Karpas-422 (cell line): Measurements from ENCODE around the gene NUDT4B. TPM values are rescaled to one million over a fixed set of nuclear protein-coding genes. Genes with fewer than 3 reads are reported as not detected.
"Not testable (repeated sequence)": the region's sequence is repeated elsewhere in the genome, so short reads cannot be mapped to it uniquely, and the experiment has no call there.

Experiments
- DNase-seq: peaks from one replicate; pipeline ENCODE4 v3.0.0-alpha.2; 2015
- H2AFZ ChIP-seq: fragments of 200-600 bp; sonication (generic); 2 replicates; pipeline ENCODE4 v1.6.1; 2014; ENCODE audit warnings: antibody characterized with exemption, low read length, mixed read lengths
- H3K27ac ChIP-seq: fragments of 200-600 bp; sonication (generic); 2 replicates; pipeline ENCODE4 v1.5.1; 2014; ENCODE audit warnings: mild to moderate bottlenecking, low read length, moderate library complexity
- H3K27me3 ChIP-seq: fragments of 200-600 bp; sonication (generic); 2 replicates; pipeline ENCODE4 v1.6.1; 2014; ENCODE audit warnings: low read length, mixed read lengths
- H3K36me3 ChIP-seq: fragments of 200-600 bp; sonication (generic); 2 replicates; pipeline ENCODE4 v1.6.1; 2014; ENCODE audit warnings: low read length, mixed read lengths; ENCODE audit not compliant: insufficient read depth
- H3K4me1 ChIP-seq: fragments of 200-600 bp; sonication (generic); 2 replicates; pipeline ENCODE4 v1.6.1; 2014; ENCODE audit warnings: mild to moderate bottlenecking, low read length, mixed read lengths
- H3K4me2 ChIP-seq: fragments of 200-600 bp; sonication (generic); 2 replicates; pipeline ENCODE4 v1.6.1; 2014; ENCODE audit warnings: low read length, low read depth, mild to moderate bottlenecking; ENCODE audit not compliant: poor library complexity, severe bottlenecking
- H3K4me3 ChIP-seq: fragments of 200-600 bp; sonication (generic); 2 replicates; pipeline ENCODE4 v1.5.1; 2014; ENCODE audit warnings: mild to moderate bottlenecking, antibody characterized with exemption, low read length, mixed read lengths
- H3K79me2 ChIP-seq: fragments of 200-600 bp; sonication (generic); 2 replicates; pipeline ENCODE4 v1.6.1; 2014; ENCODE audit warnings: mild to moderate bottlenecking, low read length, mixed read lengths
- H3K9ac ChIP-seq: fragments of 200-600 bp; sonication (generic); 2 replicates; pipeline ENCODE4 v1.6.0; 2014; ENCODE audit warnings: low read length
- H3K9me2 ChIP-seq: fragments of 200-600 bp; sonication (generic), shearing (Covaris generic); replicated peaks from 2 replicates; pipeline ENCODE4 v1.6.0; 2014; ENCODE audit warnings: mild to moderate bottlenecking, low read length, moderate library complexity; ENCODE audit not compliant: insufficient read depth
- H3K9me3 ChIP-seq: fragments of 300-700, 200-600 bp; sonication (generic); 2 replicates; pipeline ENCODE4 v1.6.1; 2014; ENCODE audit warnings: low read length, mixed read lengths
- H4K20me1 ChIP-seq: fragments of 200-600 bp; sonication (generic); 2 replicates; pipeline ENCODE4 v1.6.1; 2014; ENCODE audit warnings: mild to moderate bottlenecking, antibody characterized with exemption, low read length, low read depth; ENCODE audit not compliant: insufficient read depth
- total RNA-seq: library from RNA; depleted of rRNA; stranded (reverse); fragments of >200 nt; shearing (Covaris generic); gene quantifications from 2 replicates; pipeline ENCODE4 v1.2.3, GENCODE V29; 2014; ENCODE audit warnings: low replicate concordance

The NUDT4B gene
- total RNA-seq, 1 experiment from 2014 or later: not detected

- not testable (repeated sequence) for H3K9ac ChIP-seq, H3K27ac ChIP-seq, H3K4me1 ChIP-seq, H3K36me3 ChIP-seq, H2AFZ ChIP-seq, H4K20me1 ChIP-seq, H3K79me2 ChIP-seq, H3K4me2 ChIP-seq, H3K4me3 ChIP-seq, H3K27me3 ChIP-seq, DNase-seq, H3K9me2 ChIP-seq, H3K9me3 ChIP-seq
Observed at GRCh38 chr1:148769495-148769894, 20.9 kb downstream of the NUDT4B start.

DNA sequence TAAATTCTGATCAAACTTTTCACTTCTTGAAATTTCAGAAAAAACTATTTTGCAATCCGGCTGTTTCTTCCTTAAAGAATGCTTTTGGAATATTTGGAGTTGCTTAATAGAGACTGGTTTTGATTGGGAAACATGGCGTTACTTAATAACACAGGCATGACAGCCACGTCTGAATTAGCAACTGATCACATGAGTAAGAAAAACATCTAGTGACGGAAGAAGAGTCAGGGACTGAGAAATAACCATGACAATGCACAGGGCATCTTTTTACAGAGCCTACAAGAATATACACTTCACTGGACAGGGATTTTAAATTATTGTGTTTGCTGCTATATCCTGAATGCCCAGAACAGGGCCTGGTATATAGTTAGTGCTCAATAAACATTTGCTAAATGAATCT lies 25.1 kb downstream of the NUDT4B start:
- H3K9me2 ChIP-seq, H3K4me3 ChIP-seq, H3K4me2 ChIP-seq, H3K4me1 ChIP-seq, H3K9me3 ChIP-seq, H3K9ac ChIP-seq, H3K27me3 ChIP-seq, H3K79me2 ChIP-seq, H2AFZ ChIP-seq, H3K36me3 ChIP-seq, DNase-seq, H3K27ac ChIP-seq, H4K20me1 ChIP-seq: not testable (repeated sequence)

- not testable (repeated sequence) for DNase-seq, H3K36me3 ChIP-seq, H3K9me2 ChIP-seq, H3K79me2 ChIP-seq, H3K4me3 ChIP-seq, H3K9me3 ChIP-seq, H3K27ac ChIP-seq, H2AFZ ChIP-seq, H3K4me2 ChIP-seq, H3K9ac ChIP-seq, H4K20me1 ChIP-seq, H3K4me1 ChIP-seq, H3K27me3 ChIP-seq
Observed at GRCh38 chr1:148774102-148774501, 25.5 kb downstream of the NUDT4B start.

- H3K9me2 ChIP-seq, H3K4me3 ChIP-seq, H3K36me3 ChIP-seq: not testable (repeated sequence)
Observed at GRCh38 chr1:148775263-148775662, 26.7 kb downstream of the NUDT4B start.

DNA sequence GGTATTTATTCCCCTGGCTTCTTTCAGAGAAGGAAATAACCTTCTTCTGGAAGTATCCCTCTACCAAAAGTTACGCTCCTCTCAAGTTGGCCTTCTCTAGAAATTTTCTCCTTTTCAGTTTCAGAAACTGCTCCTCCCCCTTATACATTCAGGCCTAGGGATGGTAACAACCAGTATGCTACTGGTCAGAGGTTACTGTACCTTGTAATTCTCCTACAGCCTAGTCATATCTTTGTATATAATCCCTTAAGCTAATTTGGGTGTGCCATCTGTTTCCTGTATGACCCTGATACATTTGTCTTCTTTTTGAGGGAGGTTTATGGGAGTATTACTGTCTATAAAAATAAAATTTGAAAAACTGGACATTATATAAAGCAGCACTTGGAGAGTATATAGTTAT lies 29.1 kb downstream of the NUDT4B start:
- not testable (repeated sequence) for H3K79me2 ChIP-seq, H3K27me3 ChIP-seq, H3K36me3 ChIP-seq, H3K4me2 ChIP-seq, H4K20me1 ChIP-seq, H3K27ac ChIP-seq, H3K4me1 ChIP-seq, H3K4me3 ChIP-seq, DNase-seq, H2AFZ ChIP-seq, H3K9me2 ChIP-seq, H3K9ac ChIP-seq, H3K9me3 ChIP-seq

More at GRCh38 chr1:148775263-148775662, 26.7 kb downstream of the NUDT4B start:
- H3K9me3 ChIP-seq, H3K9ac ChIP-seq, DNase-seq, H2AFZ ChIP-seq, H3K4me1 ChIP-seq, H3K27me3 ChIP-seq, H3K27ac ChIP-seq, H3K79me2 ChIP-seq, H3K4me2 ChIP-seq, H4K20me1 ChIP-seq: not testable (repeated sequence)

DNA sequence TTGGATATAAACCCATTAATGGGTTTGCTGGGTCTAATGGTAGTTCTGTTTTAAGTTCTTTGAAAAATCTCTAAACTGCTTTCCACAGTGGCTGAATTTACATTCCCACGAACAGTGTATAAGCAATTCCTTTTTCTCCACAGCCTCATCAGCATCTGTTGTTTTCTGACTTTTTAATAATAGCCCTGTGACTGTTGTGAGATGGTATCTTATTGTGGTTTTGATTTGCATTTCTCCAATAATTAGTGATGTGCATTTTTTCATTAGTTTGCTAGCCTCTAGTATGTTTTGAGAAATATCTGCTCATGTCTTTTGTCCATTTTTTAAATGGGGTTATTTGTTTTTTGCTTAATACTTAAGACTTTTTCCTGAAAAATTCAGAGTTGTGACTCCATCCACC lies 31.8 kb downstream of the NUDT4B start:
- H2AFZ ChIP-seq, DNase-seq, H3K79me2 ChIP-seq, H3K36me3 ChIP-seq, H3K4me2 ChIP-seq, H3K9me3 ChIP-seq, H3K4me1 ChIP-seq, H3K9ac ChIP-seq, H3K27ac ChIP-seq, H3K4me3 ChIP-seq, H3K27me3 ChIP-seq, H4K20me1 ChIP-seq, H3K9me2 ChIP-seq: not testable (repeated sequence)

GRCh38 chr1:148791543-148792099 lies 43.0 kb downstream of the NUDT4B start:
- not testable (repeated sequence) for H3K79me2 ChIP-seq, H4K20me1 ChIP-seq, H3K27ac ChIP-seq, H3K4me2 ChIP-seq, H2AFZ ChIP-seq, H3K36me3 ChIP-seq, DNase-seq, H3K9me2 ChIP-seq, H3K9me3 ChIP-seq, H3K4me3 ChIP-seq, H3K9ac ChIP-seq, H3K4me1 ChIP-seq, H3K27me3 ChIP-seq

GRCh38 chr1:148793762-148794332 lies 45.3 kb downstream of the NUDT4B start:
- H3K4me3 ChIP-seq, H3K9me2 ChIP-seq, H3K9ac ChIP-seq, H3K27ac ChIP-seq, H3K79me2 ChIP-seq, H2AFZ ChIP-seq, H4K20me1 ChIP-seq, H3K4me1 ChIP-seq, H3K27me3 ChIP-seq, H3K36me3 ChIP-seq, H3K9me3 ChIP-seq, H3K4me2 ChIP-seq, DNase-seq: not testable (repeated sequence)
